Measurements from ENCODE around the gene HSD3B1. TPM values are rescaled to one million over a fixed set of nuclear protein-coding genes. Genes with fewer than 3 reads are reported as not detected.
"Not testable (repeated sequence)": the region's sequence is repeated elsewhere in the genome, so short reads cannot be mapped to it uniquely, and the experiment has no call there.

HSD3B1 gene
- polyA plus RNA-seq, 2 donors = not detected

- WGBS, 2 donors = 70 to 76% methylated on average over 4 of the region's 4 CpGs
- Histone ChIP-seq H3K4me3 (ENCODE audit: low read depth in 1 of 2, low read length in 2 of 2) (no peak overlapping the region), H3K27ac (ENCODE audit: low read depth in 2 of 2, low read length in 1 of 2) (no peak overlapping the region), H3K4me1 (ENCODE audit: control insufficient read depth in 2 of 2, insufficient read depth in 2 of 2, low read length in 1 of 2) (no peaks in the 10 kb centered on the region), H3K27me3 (ENCODE audit: control insufficient read depth in 1 of 2, insufficient read depth in 2 of 2, low read length in 2 of 2) (no peaks in the 10 kb centered on the region), H3K36me3 (ENCODE audit: control insufficient read depth in 2 of 2, insufficient read depth in 2 of 2, low read length in 1 of 2) (no peaks in the 10 kb centered on the region), H3K9me3 (ENCODE audit: control insufficient read depth in 2 of 2, insufficient read depth in 1 of 2, low read depth in 1 of 2, low read length in 1 of 2) (no peaks in the 10 kb centered on the region)
Observed at GRCh38 chr1:119488216-119488615, 18.8 kb upstream of the HSD3B1 start.

GRCh38 chr1:119489201-119489600 lies 17.8 kb upstream of the HSD3B1 start:
- H3K27ac ChIP-seq (ENCODE audit: low read depth in 2 of 2, low read length in 1 of 2) = no peak overlapping the region
- H3K9me3 ChIP-seq (ENCODE audit: control insufficient read depth in 2 of 2, insufficient read depth in 1 of 2, low read depth in 1 of 2, low read length in 1 of 2) = no peaks in the 10 kb centered on the region
- no peaks in the 10 kb centered on the region for H3K4me1 ChIP-seq (ENCODE audit: control insufficient read depth in 2 of 2, insufficient read depth in 2 of 2, low read length in 1 of 2)
- no peaks in the 10 kb centered on the region for H3K27me3 ChIP-seq (ENCODE audit: control insufficient read depth in 1 of 2, insufficient read depth in 2 of 2, low read length in 2 of 2)
- 72 to 74% methylated on average over 2 of the region's 2 CpGs for WGBS, 2 donors
- no peaks in the 10 kb centered on the region for H3K36me3 ChIP-seq (ENCODE audit: control insufficient read depth in 2 of 2, insufficient read depth in 2 of 2, low read length in 1 of 2)
- no peak overlapping the region for H3K4me3 ChIP-seq (ENCODE audit: low read depth in 1 of 2, low read length in 2 of 2)

DNA sequence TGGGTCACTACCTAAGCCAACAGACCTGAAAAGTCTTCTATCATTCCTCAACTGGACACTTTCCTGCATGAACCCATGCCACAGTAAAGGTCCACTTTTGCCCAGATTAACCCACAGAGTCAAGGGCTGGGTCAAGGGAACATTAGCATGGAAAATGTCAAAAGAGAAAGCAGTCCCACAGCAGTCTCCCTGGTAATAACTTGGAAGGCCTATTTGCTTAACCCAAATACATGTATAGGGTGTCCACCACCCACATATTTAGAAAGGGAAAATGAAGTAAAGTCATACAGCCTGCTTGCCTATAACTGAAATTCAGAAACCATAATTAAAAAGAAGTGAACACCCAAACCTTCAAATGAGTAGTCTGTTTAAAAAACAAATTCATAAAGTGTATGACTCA lies 16.1 kb upstream of the HSD3B1 start:
- no peak overlapping the region for H3K4me3 ChIP-seq (ENCODE audit: low read depth in 1 of 2, low read length in 2 of 2)
- no peaks in the 10 kb centered on the region for H3K4me1 ChIP-seq (ENCODE audit: control insufficient read depth in 2 of 2, insufficient read depth in 2 of 2, low read length in 1 of 2)
- no peaks in the 10 kb centered on the region for H3K36me3 ChIP-seq (ENCODE audit: control insufficient read depth in 2 of 2, insufficient read depth in 2 of 2, low read length in 1 of 2)
- no peak overlapping the region for H3K27ac ChIP-seq (ENCODE audit: low read depth in 2 of 2, low read length in 1 of 2)
- peaks cover 0 to under 1% of the 10 kb centered on the region in 2 donors for H3K9me3 ChIP-seq (ENCODE audit: control insufficient read depth in 2 of 2, insufficient read depth in 1 of 2, low read depth in 1 of 2, low read length in 1 of 2)
- H3K27me3 ChIP-seq (ENCODE audit: control insufficient read depth in 1 of 2, insufficient read depth in 2 of 2, low read length in 2 of 2) = no peaks in the 10 kb centered on the region

DNA sequence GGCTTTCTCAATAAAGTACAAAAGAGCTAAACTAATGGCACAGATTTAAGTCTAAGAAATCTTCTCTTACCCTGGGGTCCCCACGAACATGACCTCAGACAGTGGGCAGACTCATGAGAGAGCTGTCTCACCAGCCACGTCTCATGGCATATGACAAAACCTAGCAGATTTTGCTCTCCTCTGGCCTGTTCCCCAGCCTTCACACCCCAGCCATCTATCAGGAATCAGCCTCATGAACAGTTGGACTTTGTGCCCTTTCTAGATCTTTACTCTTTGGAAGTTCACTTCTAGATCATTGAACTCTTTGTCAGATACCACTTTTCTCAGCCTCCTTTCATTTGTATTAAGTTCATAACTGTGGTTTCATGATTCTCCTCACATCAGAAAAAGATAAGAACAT lies 14.2 kb upstream of the HSD3B1 start:
- H3K27ac ChIP-seq (ENCODE audit: low read depth in 2 of 2, low read length in 1 of 2) = no peak overlapping the region
- WGBS, 2 donors = 73 to 83% methylated on average over 2 of the region's 2 CpGs

GRCh38 chr1:119504831-119505230 lies 2.2 kb upstream of the HSD3B1 start:
- Histone ChIP-seq H3K4me1 (ENCODE audit: control insufficient read depth in 2 of 2, insufficient read depth in 2 of 2, low read length in 1 of 2) (no peaks in the 10 kb centered on the region), H3K4me3 (ENCODE audit: low read depth in 1 of 2, low read length in 2 of 2) (no peak overlapping the region), H3K36me3 (ENCODE audit: control insufficient read depth in 2 of 2, insufficient read depth in 2 of 2, low read length in 1 of 2) (no peaks in the 10 kb centered on the region), H3K27ac (ENCODE audit: low read depth in 2 of 2, low read length in 1 of 2) (no peak overlapping the region), H3K9me3 (ENCODE audit: control insufficient read depth in 2 of 2, insufficient read depth in 1 of 2, low read depth in 1 of 2, low read length in 1 of 2) (no peaks in the 10 kb centered on the region), H3K27me3 (ENCODE audit: control insufficient read depth in 1 of 2, insufficient read depth in 2 of 2, low read length in 2 of 2) (no peaks in the 10 kb centered on the region)
- WGBS, 2 donors = 69 to 71% methylated on average over 4 of the region's 4 CpGs

More for the DNA sequence above, 14.2 kb upstream of the HSD3B1 start:
- Histone ChIP-seq H3K36me3 (ENCODE audit: control insufficient read depth in 2 of 2, insufficient read depth in 2 of 2, low read length in 1 of 2) (no peaks in the 10 kb centered on the region), H3K9me3 (ENCODE audit: control insufficient read depth in 2 of 2, insufficient read depth in 1 of 2, low read depth in 1 of 2, low read length in 1 of 2) (peaks cover 0 to 5% of the 10 kb centered on the region in 2 donors), H3K4me1 (ENCODE audit: control insufficient read depth in 2 of 2, insufficient read depth in 2 of 2, low read length in 1 of 2) (no peaks in the 10 kb centered on the region), H3K4me3 (ENCODE audit: low read depth in 1 of 2, low read length in 2 of 2) (no peak overlapping the region), H3K27me3 (ENCODE audit: control insufficient read depth in 1 of 2, insufficient read depth in 2 of 2, low read length in 2 of 2) (no peaks in the 10 kb centered on the region)

- Histone ChIP-seq H3K4me3 (ENCODE audit: low read depth in 1 of 2, low read length in 2 of 2) (no peak overlapping the region), H3K27ac (ENCODE audit: low read depth in 2 of 2, low read length in 1 of 2) (no peak overlapping the region), H3K9me3 (ENCODE audit: control insufficient read depth in 2 of 2, insufficient read depth in 1 of 2, low read depth in 1 of 2, low read length in 1 of 2) (no peaks in the 10 kb centered on the region), H3K27me3 (ENCODE audit: control insufficient read depth in 1 of 2, insufficient read depth in 2 of 2, low read length in 2 of 2) (no peaks in the 10 kb centered on the region), H3K36me3 (ENCODE audit: control insufficient read depth in 2 of 2, insufficient read depth in 2 of 2, low read length in 1 of 2) (no peaks in the 10 kb centered on the region), H3K4me1 (ENCODE audit: control insufficient read depth in 2 of 2, insufficient read depth in 2 of 2, low read length in 1 of 2) (no peaks in the 10 kb centered on the region)
- 72 to 75% methylated on average over 2 of the region's 2 CpGs for WGBS, 2 donors
Observed at GRCh38 chr1:119510046-119510445, 3.0 kb downstream of the HSD3B1 start.

- no peak overlapping the region for H3K4me3 ChIP-seq (ENCODE audit: low read depth in 1 of 2, low read length in 2 of 2)
- H3K27ac ChIP-seq (ENCODE audit: low read depth in 2 of 2, low read length in 1 of 2) = no peak overlapping the region
- H3K36me3 ChIP-seq (ENCODE audit: control insufficient read depth in 2 of 2, insufficient read depth in 2 of 2, low read length in 1 of 2) = no peaks in the 10 kb centered on the region
- no peaks in the 10 kb centered on the region for H3K27me3 ChIP-seq (ENCODE audit: control insufficient read depth in 1 of 2, insufficient read depth in 2 of 2, low read length in 2 of 2)
- no peaks in the 10 kb centered on the region for H3K9me3 ChIP-seq (ENCODE audit: control insufficient read depth in 2 of 2, insufficient read depth in 1 of 2, low read depth in 1 of 2, low read length in 1 of 2)
- no peaks in the 10 kb centered on the region for H3K4me1 ChIP-seq (ENCODE audit: control insufficient read depth in 2 of 2, insufficient read depth in 2 of 2, low read length in 1 of 2)
- 89 to 91% methylated on average over 5 of the region's 5 CpGs for WGBS, 2 donors
Observed at GRCh38 chr1:119515221-119515620, 8.2 kb downstream of the HSD3B1 start.

- H3K4me3 ChIP-seq (ENCODE audit: low read depth in 1 of 2, low read length in 2 of 2) = no peak overlapping the region
- no peaks in the 10 kb centered on the region for H3K9me3 ChIP-seq (ENCODE audit: control insufficient read depth in 2 of 2, insufficient read depth in 1 of 2, low read depth in 1 of 2, low read length in 1 of 2)
- no peaks in the 10 kb centered on the region for H3K27me3 ChIP-seq (ENCODE audit: control insufficient read depth in 1 of 2, insufficient read depth in 2 of 2, low read length in 2 of 2)
- H3K27ac ChIP-seq (ENCODE audit: low read depth in 2 of 2, low read length in 1 of 2) = no peak overlapping the region
- H3K4me1 ChIP-seq (ENCODE audit: control insufficient read depth in 2 of 2, insufficient read depth in 2 of 2, low read length in 1 of 2) = no peaks in the 10 kb centered on the region
- no peaks in the 10 kb centered on the region for H3K36me3 ChIP-seq (ENCODE audit: control insufficient read depth in 2 of 2, insufficient read depth in 2 of 2, low read length in 1 of 2)
Observed at GRCh38 chr1:119516247-119516646, 9.2 kb downstream of the HSD3B1 start.

DNA sequence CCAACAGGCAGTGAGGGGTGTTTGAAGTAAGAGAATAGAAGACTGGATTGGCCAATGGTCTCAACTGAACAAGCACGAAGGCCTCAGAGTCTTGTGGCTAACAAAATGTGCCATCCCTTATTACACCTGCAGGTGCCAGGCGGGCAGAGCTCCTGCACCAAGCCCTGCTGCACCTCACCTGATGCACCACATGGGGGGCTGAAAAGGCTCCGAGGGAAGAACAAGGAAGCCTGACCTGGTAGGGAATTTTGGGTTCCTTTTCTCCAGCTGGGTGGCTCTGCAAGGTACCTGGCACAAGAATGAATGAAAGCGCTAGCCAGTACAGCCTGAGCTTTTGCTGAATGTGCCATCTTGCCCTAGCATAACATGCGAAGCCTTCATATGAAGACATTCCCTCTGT lies 9.7 kb downstream of the HSD3B1 start:
- no peaks in the 10 kb centered on the region for H3K36me3 ChIP-seq (ENCODE audit: control insufficient read depth in 2 of 2, insufficient read depth in 2 of 2, low read length in 1 of 2)
- no peak overlapping the region for H3K4me3 ChIP-seq (ENCODE audit: low read depth in 1 of 2, low read length in 2 of 2)
- no peak overlapping the region for H3K27ac ChIP-seq (ENCODE audit: low read depth in 2 of 2, low read length in 1 of 2)
- no peaks in the 10 kb centered on the region for H3K27me3 ChIP-seq (ENCODE audit: control insufficient read depth in 1 of 2, insufficient read depth in 2 of 2, low read length in 2 of 2)
- no peaks in the 10 kb centered on the region for H3K9me3 ChIP-seq (ENCODE audit: control insufficient read depth in 2 of 2, insufficient read depth in 1 of 2, low read depth in 1 of 2, low read length in 1 of 2)
- no peaks in the 10 kb centered on the region for H3K4me1 ChIP-seq (ENCODE audit: control insufficient read depth in 2 of 2, insufficient read depth in 2 of 2, low read length in 1 of 2)
- 80 to 82% methylated on average over 5 of the region's 5 CpGs for WGBS, 2 donors

GRCh38 chr1:119517667-119518066 lies 10.7 kb downstream of the HSD3B1 start:
- not testable (repeated sequence) for H3K4me3 ChIP-seq (ENCODE audit: low read depth in 1 of 2, low read length in 2 of 2); H3K27ac ChIP-seq (ENCODE audit: low read depth in 2 of 2, low read length in 1 of 2); H3K9me3 ChIP-seq (ENCODE audit: control insufficient read depth in 2 of 2, insufficient read depth in 1 of 2, low read depth in 1 of 2, low read length in 1 of 2); H3K4me1 ChIP-seq (ENCODE audit: control insufficient read depth in 2 of 2, insufficient read depth in 2 of 2, low read length in 1 of 2); H3K36me3 ChIP-seq (ENCODE audit: control insufficient read depth in 2 of 2, insufficient read depth in 2 of 2, low read length in 1 of 2); H3K27me3 ChIP-seq (ENCODE audit: control insufficient read depth in 1 of 2, insufficient read depth in 2 of 2, low read length in 2 of 2)
